Esophagus muscularis mucosa (tissue), 4 donors: Measurements from ENCODE around the gene CTNNA2.

Experiments
- CTCF ChIP-seq, 3 experiments: fragments of 200-600 bp in 2 of 3; fragments of 450-650 bp in 1 of 3; sonication (generic) in 2 of 3; IDR thresholded peaks; one replicate each; pipeline ENCODE4 v1.5.1; 2017 to 2019; ENCODE audit warnings: antibody characterized with exemption in 3 of 3, mild to moderate bottlenecking in 2 of 3, moderate library complexity in 1 of 3
- EP300 ChIP-seq: sonication (generic); formaldehyde crosslinking; IDR thresholded peaks from one replicate; pipeline ENCODE4 v1.6.1; 2017; ENCODE audit warnings: antibody characterized with exemption
- POLR2AphosphoS5 ChIP-seq, 2 donors: sonication (generic); formaldehyde crosslinking; IDR thresholded peaks; one replicate each; pipeline ENCODE4 v1.6.1; 2017; ENCODE audit warnings: antibody characterized with exemption in 2 of 2

DNA sequence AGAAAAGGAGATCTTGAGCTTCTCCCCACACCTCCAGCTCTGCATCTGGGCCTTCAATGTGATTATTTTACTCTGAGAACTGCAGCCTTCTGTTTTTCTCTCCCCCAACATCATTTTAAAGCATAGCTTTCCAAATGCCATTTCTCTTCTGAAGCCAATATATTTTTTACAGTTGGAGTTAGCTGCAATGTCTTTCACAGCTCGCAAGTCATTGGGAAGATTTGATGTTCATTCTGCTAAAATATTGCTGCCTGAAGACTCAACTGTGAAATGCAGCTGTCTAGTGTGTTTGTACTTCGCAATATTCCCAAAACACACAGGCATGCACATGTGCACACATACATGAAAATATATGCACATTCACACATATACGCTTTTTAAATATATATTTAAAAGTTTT lies 496.4 kb downstream of the CTNNA2 start:
- TF ChIP-seq CTCF (IDR thresholded peaks at IDR 0.05) (no peak), EP300 (no peak), POLR2AphosphoS5 (IDR thresholded peaks at IDR 0.05) (no peak)
